HepG2 (cell line): Measurements from ENCODE around the gene WEE1. TPM values are rescaled to one million over a fixed set of nuclear protein-coding genes. Genes with fewer than 3 reads are reported as not detected.

Experiments used
- CCAR2 ChIP-seq: fragments of 200-400 bp; formaldehyde crosslinking; optimal IDR thresholded peaks from 2 replicates; pipeline ENCODE3; 2018; ENCODE audit warnings: low read depth, mild to moderate bottlenecking, low read length, moderate library complexity
- FOXK1 ChIP-seq: sonication (generic); formaldehyde crosslinking; IDR thresholded peaks from 2 replicates; pipeline ENCODE4 v1.4.0; 2020; ENCODE audit warnings: low read depth, missing genetic modification reagents, borderline replicate concordance
- MIER2 ChIP-seq: IDR thresholded peaks from 2 replicates; pipeline ENCODE4 v1.6.1; 2016; ENCODE audit warnings: missing biosample characterization, missing genetic modification reagents
- RELA ChIP-seq: sonication (generic); formaldehyde crosslinking; IDR thresholded peaks from 2 replicates; pipeline ENCODE4 v1.4.0; 2020; ENCODE audit warnings: missing genetic modification reagents
- SUZ12 ChIP-seq: fragments of 150-350 bp; IDR thresholded peaks from 2 replicates; pipeline ENCODE4 v1.6.1; 2014; ENCODE audit warnings: low read depth, low read length
- TCF7L2 ChIP-seq: IDR thresholded peaks from 2 replicates; pipeline ENCODE4 v1.6.1; 2011; ENCODE audit warnings: mild to moderate bottlenecking, low read depth, low read length, moderate library complexity
- ZNF337 ChIP-seq: sonication (generic); formaldehyde crosslinking; IDR thresholded peaks from 2 replicates; pipeline ENCODE4 v1.5.1; 2020; ENCODE audit warnings: missing genetic modification reagents, low read depth, mild to moderate bottlenecking, borderline replicate concordance
- ZNF614 ChIP-seq: IDR thresholded peaks from 2 replicates; pipeline ENCODE4 v1.6.1; 2018; ENCODE audit warnings: missing biosample characterization, missing genetic modification reagents, inconsistent platforms, borderline replicate concordance
- polyA plus RNA-seq, 8 experiments: library from polyadenylated mRNA; depleted of rRNA in 3 of 8; stranded (reverse) in 7 of 8; unstranded in 1 of 8; fragments of >200 nt; fragmentation: Illumina TruSeq in 4 of 8; extraction: Trizol in 4 of 8; gene quantifications; 2 replicates each; pipeline versions ENCODE4 v1.2.1 to v1.2.3, GENCODE V29; 2011 to 2016; ENCODE audit warnings: low read depth in 4 of 8, missing spikeins in 1 of 8, mixed read lengths in 1 of 8; ENCODE audit not compliant: insufficient read depth in 1 of 8
- total RNA-seq, 5 experiments: library from RNA; depleted of rRNA; stranded (reverse); fragments of >200 nt; fragmentation: Illumina TruSeq; extraction: Trizol; gene quantifications; 2 replicates each; pipeline ENCODE4 v1.2.3, GENCODE V29; 2016; ENCODE audit warnings: low read depth in 1 of 5
- TF ChIP-seq, protein P1 (sequence below): sonication (generic); formaldehyde crosslinking; conservative IDR thresholded peaks from 2 replicates; pipeline ENCODE4 v1.4.0; 2020; ENCODE audit warnings: missing genetic modification reagents
- TF ChIP-seq, protein P2 (sequence below): sonication (generic); formaldehyde crosslinking; IDR thresholded peaks from 2 replicates; pipeline ENCODE4 v1.5.1; 2020; ENCODE audit warnings: mild to moderate bottlenecking, moderate library complexity, missing genetic modification reagents
- TF ChIP-seq, protein P3 (sequence below): IDR thresholded peaks from 2 replicates; pipeline ENCODE4 v1.6.1; 2016; ENCODE audit warnings: low read depth
- TF ChIP-seq, protein P4 (sequence below): sonication (generic); formaldehyde crosslinking; IDR thresholded peaks from 2 replicates; pipeline ENCODE4 v1.5.0; 2020; ENCODE audit warnings: mild to moderate bottlenecking, missing genetic modification reagents, moderate library complexity
- TF ChIP-seq, protein P5 (sequence below): sonication (generic); formaldehyde crosslinking; IDR thresholded peaks from 2 replicates; pipeline ENCODE4 v1.5.0; 2020; ENCODE audit warnings: missing genetic modification reagents
- TF ChIP-seq, protein P6 (sequence below): sonication (generic); formaldehyde crosslinking; IDR thresholded peaks from 2 replicates; pipeline ENCODE4 v1.5.1; 2020; ENCODE audit warnings: mild to moderate bottlenecking, missing genetic modification reagents, moderate library complexity

WEE1 gene
- total and polyA plus RNA-seq, 2 of the 13 experiments (the other 11 are each of a cell fraction or from before 2014, with no cell fraction given), result 31.4 to 63.7 TPM

DNA sequence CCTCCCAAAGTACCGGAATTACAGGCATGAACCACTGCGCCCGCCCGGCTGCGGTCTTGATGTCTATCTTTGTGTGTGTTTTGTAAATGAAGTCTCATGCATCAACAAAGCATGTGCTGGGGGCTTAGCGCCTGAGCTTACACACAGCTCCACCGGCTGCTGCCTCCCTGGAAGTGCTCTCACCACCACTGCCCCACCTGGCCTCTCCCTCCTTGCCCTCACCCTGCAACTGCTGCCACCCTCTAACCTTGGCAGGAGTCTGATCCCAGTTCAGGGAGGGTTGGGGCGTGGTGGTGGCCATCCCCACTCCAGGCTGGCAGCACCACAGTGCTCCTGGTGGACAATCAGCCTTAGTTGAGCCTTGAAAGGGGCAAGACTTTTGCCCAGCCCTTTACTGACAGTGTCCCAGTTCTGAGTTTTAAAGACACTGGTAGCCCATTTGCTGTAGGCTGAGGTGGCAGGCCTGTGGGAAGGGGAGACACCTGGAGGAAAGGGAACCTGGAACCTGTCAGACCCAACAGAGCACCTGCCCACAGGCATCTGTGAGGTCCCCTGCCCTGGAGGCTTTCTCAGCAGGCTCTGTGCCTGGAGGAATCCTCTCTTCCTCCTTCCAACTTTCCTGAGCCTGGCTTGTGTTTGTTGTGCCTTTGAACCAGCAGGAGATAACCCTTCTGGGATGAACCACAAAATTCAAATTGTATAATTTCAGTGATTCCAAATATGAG, 42.4 kb upstream of the WEE1 start (continued):
- TF ChIP-seq, protein P1, sequence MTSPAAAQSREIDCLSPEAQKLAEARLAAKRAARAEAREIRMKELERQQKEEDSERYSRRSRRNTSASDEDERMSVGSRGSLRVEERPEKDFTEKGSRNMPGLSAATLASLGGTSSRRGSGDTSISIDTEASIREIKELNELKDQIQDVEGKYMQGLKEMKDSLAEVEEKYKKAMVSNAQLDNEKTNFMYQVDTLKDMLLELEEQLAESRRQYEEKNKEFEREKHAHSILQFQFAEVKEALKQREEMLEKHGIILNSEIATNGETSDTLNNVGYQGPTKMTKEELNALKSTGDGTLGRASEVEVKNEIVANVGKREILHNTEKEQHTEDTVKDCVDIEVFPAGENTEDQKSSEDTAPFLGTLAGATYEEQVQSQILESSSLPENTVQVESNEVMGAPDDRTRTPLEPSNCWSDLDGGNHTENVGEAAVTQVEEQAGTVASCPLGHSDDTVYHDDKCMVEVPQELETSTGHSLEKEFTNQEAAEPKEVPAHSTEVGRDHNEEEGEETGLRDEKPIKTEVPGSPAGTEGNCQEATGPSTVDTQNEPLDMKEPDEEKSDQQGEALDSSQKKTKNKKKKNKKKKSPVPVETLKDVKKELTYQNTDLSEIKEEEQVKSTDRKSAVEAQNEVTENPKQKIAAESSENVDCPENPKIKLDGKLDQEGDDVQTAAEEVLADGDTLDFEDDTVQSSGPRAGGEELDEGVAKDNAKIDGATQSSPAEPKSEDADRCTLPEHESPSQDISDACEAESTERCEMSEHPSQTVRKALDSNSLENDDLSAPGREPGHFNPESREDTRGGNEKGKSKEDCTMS (CRISPR knock-in tag), result no peak
- TF ChIP-seq, protein P2, sequence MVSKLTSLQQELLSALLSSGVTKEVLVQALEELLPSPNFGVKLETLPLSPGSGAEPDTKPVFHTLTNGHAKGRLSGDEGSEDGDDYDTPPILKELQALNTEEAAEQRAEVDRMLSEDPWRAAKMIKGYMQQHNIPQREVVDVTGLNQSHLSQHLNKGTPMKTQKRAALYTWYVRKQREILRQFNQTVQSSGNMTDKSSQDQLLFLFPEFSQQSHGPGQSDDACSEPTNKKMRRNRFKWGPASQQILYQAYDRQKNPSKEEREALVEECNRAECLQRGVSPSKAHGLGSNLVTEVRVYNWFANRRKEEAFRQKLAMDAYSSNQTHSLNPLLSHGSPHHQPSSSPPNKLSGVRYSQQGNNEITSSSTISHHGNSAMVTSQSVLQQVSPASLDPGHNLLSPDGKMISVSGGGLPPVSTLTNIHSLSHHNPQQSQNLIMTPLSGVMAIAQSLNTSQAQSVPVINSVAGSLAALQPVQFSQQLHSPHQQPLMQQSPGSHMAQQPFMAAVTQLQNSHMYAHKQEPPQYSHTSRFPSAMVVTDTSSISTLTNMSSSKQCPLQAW (CRISPR knock-in tag), result no peak
- TF ChIP-seq, protein P3, sequence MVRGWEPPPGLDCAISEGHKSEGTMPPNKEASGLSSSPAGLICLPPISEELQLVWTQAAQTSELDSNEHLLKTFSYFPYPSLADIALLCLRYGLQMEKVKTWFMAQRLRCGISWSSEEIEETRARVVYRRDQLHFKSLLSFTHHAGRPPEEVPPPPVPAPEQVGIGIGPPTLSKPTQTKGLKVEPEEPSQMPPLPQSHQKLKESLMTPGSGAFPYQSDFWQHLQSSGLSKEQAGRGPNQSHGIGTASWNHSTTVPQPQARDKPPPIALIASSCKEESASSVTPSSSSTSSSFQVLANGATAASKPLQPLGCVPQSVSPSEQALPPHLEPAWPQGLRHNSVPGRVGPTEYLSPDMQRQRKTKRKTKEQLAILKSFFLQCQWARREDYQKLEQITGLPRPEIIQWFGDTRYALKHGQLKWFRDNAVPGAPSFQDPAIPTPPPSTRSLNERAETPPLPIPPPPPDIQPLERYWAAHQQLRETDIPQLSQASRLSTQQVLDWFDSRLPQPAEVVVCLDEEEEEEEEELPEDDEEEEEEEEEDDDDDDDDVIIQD (CRISPR knock-in tag), result no peak
- TF ChIP-seq SUZ12, result no peak
- TF ChIP-seq CCAR2, result no peak
- TF ChIP-seq FOXK1 (CRISPR knock-in tag), result no peak
- TF ChIP-seq ZNF337, result no peak
- TF ChIP-seq, protein P4, sequence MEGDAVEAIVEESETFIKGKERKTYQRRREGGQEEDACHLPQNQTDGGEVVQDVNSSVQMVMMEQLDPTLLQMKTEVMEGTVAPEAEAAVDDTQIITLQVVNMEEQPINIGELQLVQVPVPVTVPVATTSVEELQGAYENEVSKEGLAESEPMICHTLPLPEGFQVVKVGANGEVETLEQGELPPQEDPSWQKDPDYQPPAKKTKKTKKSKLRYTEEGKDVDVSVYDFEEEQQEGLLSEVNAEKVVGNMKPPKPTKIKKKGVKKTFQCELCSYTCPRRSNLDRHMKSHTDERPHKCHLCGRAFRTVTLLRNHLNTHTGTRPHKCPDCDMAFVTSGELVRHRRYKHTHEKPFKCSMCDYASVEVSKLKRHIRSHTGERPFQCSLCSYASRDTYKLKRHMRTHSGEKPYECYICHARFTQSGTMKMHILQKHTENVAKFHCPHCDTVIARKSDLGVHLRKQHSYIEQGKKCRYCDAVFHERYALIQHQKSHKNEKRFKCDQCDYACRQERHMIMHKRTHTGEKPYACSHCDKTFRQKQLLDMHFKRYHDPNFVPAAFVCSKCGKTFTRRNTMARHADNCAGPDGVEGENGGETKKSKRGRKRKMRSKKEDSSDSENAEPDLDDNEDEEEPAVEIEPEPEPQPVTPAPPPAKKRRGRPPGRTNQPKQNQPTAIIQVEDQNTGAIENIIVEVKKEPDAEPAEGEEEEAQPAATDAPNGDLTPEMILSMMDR (CRISPR knock-in tag), result peak; percentile 26
- TF ChIP-seq, protein P5, sequence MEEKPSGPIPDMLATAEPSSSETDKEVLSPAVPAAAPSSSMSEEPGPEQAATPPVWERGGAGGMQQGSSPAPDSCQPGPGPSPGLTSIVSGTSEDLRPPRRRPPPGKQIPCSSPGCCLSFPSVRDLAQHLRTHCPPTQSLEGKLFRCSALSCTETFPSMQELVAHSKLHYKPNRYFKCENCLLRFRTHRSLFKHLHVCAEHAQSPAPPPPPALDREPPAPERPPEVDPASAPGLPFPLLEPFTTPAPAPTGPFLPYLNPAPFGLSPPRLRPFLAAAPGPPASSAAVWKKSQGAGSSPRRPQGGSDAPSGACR (CRISPR knock-in tag), result no peak
- TF ChIP-seq RELA, result no peak
- no peak for TF ChIP-seq TCF7L2
- no peak for TF ChIP-seq MIER2 (CRISPR knock-in tag)
- TF ChIP-seq, protein P6, sequence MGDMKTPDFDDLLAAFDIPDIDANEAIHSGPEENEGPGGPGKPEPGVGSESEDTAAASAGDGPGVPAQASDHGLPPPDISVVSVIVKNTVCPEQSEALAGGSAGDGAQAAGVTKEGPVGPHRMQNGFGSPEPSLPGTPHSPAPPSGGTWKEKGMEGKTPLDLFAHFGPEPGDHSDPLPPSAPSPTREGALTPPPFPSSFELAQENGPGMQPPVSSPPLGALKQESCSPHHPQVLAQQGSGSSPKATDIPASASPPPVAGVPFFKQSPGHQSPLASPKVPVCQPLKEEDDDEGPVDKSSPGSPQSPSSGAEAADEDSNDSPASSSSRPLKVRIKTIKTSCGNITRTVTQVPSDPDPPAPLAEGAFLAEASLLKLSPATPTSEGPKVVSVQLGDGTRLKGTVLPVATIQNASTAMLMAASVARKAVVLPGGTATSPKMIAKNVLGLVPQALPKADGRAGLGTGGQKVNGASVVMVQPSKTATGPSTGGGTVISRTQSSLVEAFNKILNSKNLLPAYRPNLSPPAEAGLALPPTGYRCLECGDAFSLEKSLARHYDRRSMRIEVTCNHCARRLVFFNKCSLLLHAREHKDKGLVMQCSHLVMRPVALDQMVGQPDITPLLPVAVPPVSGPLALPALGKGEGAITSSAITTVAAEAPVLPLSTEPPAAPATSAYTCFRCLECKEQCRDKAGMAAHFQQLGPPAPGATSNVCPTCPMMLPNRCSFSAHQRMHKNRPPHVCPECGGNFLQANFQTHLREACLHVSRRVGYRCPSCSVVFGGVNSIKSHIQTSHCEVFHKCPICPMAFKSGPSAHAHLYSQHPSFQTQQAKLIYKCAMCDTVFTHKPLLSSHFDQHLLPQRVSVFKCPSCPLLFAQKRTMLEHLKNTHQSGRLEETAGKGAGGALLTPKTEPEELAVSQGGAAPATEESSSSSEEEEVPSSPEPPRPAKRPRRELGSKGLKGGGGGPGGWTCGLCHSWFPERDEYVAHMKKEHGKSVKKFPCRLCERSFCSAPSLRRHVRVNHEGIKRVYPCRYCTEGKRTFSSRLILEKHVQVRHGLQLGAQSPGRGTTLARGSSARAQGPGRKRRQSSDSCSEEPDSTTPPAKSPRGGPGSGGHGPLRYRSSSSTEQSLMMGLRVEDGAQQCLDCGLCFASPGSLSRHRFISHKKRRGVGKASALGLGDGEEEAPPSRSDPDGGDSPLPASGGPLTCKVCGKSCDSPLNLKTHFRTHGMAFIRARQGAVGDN (CRISPR knock-in tag), result peak; percentile 49
- no peak for TF ChIP-seq ZNF614
